CD4-positive, alpha-beta T cell treated with Interferon gamma for 1 hour (primary cell): ENCODE results near the gene TMED10.
A peak's percentile ranks its signal among the peaks of the same experiment; 100 is the strongest.
"Not testable (repeated sequence)": the region's sequence is repeated elsewhere in the genome, so short reads cannot be mapped to it uniquely, and the experiment has no call there.

ENCODE experiments used
- DNase-seq: peaks from one replicate; pipeline ENCODE4 v3.0.0-alpha.2; 2020

TMED10 gene

DNA sequence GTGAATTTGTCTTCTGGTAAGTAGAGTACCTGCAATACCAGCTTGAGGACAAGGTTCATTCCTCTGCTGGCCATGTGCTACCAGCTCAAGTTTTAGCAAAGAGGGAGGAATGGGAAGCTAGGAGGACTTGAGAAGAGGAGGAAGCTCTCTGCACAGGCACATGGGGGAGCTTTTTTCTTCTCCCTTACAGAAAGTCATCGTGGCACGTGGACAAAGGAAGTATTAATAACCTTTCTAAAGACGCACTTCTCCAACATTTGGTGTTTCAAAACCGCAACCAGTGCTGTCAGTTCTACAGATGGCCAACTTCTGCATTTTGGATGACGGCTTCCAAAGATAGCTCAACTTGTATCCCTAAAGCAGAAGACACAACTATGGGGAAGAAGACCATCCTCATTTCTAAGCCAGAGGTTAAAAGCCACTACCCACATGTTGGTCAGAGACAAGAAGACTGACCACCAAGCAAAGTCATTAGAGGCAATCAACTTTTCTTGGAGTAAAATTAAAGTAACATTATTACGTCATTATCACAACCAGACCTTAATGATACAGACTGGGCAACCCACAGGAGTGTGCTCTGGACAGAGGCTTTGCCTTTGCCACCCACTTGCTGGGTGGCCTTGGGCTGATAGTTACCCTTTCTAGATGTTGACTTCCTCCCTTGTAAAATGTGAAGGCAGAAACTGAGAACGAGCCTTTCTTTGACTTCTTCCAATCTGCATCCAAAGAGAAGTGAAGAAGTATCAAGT, 12.3 kb upstream of the TMED10 start:
- DNase-seq, result peak; percentile 68

DNA sequence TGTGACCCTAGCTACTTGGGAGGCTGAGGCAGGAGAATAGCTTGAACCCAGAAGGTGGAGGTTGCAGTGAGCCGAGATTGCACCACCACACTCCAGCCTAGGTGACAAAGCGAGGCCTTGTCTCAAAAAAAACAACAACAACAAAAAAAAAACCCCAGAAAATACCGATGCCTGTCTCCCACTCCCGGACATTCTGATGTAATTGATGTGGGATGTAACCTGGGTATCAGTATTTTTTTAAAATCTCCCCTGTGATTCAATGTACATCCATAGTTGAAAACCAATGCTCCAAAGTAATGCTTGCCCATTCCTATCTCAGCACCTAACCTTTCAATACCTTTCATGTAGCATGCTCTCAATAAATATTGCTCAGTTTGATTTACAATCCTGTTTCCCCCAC, 11.7 kb upstream of the TMED10 start:
- DNase-seq, result no peak

DNA sequence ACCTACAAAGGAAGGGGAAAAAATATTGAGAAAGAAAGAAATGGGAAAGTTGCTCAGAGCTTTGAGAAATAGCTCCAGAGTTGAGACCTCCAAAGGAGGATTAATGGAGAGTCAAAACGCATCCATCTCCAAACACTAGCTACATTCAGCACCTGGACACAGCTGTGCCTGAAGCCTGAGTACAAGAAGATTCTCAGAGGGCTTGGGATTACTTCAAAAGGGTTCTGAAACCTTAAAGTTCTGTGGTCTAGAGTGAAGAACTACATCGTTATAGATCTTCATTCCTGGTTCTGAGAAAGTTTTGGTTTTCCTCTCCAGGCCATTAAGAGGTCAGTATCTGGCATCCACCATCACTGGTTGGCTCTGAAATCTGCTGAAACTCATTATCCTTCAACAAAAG, 10.5 kb upstream of the TMED10 start:
- DNase-seq, result no peak

DNA sequence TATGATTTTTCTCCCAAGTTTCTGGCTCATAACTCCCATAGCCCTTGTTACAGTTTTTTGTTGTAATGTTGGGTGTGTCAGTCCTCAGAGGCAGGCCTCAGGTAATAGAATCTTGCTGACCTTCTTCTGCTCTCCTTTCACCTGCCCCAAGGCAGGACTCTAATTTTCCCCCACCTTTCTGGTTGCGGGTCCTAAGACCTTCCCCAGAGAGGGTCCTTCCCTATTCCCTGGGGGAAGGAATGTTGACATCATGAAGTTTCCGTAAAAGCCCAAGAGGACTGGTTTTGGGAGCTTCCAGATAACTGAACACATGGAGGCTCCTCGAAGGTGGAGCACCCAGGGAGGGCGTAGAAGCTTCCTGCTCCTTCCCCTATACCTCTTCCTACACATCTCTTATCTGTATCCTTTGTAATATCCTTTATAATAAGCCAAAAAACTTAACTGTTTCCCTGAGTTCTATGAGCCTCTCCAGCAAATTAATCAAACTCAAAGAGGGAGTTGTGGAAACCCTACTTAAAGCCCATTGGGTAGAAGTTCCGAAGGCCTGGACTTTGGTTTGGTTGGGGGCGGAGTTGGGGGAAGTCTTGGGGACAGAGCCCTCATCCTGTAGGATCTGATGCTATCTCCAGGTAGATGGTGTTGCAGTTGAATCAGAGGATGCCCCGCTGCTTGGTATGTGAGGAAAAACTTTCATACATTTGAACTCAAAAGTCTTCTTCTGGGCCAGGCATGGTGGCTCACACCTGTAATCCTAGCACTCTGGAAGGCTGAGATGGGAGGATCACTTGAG, 9.0 kb upstream of the TMED10 start:
- no peak for DNase-seq

DNA sequence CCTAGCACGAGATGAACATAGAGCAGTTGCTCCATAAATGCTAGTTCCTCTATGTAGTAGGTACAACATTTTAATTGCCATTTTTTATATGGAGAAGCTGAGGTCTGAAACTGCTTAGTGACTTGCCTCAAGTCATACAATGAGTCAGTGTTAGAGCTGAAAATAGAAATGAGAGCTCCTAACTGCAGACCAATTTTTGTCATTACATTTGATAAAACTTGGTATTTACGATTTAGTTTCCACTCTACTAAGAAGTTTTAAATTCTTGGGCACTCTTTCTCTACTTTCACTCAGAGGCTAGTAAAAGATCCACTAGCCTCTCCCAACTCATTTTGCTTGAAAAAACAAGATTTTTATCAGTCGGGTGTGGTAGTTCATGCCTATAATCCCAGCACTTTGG, 8.1 kb upstream of the TMED10 start:
- DNase-seq, result no peak

DNA sequence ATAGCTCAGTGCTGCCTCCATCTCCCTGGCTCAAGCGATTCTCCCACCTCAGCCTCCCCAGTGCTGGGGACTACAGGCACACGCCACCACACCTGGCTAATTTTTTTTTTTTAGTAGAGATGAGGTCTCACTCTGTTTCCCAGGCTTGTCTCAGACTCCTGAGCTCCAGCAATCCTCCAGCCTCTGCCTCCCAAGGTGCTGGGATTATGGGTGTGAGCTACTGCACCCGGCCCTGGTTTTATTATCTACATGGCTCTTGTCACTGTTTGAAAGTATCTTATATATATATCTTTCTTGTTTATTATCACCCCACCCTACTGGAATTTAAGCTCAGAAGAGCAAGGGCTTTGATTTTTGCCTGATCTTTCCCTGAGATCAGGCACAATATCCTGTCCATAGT, 7.6 kb upstream of the TMED10 start:
- no peak for DNase-seq

DNA sequence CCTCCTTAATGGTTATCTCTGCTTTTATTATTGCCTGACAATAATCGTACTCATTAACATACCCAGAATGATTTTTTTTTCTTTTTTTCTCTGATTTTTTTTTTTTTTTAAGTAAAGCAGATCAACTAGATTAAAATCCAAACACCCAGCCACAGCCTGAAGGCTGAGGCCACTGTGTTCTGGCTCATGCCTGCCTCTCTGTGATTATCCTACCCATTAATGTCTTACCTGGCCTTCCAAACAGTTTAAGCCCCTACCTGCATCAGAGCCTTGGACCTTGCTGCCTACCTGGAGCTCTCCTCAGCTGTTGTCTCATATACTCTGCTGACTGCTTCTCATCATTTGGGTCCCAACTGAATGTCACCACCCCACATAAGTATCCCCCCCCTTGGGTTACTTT, 6.8 kb upstream of the TMED10 start:
- DNase-seq, result no peak

DNA sequence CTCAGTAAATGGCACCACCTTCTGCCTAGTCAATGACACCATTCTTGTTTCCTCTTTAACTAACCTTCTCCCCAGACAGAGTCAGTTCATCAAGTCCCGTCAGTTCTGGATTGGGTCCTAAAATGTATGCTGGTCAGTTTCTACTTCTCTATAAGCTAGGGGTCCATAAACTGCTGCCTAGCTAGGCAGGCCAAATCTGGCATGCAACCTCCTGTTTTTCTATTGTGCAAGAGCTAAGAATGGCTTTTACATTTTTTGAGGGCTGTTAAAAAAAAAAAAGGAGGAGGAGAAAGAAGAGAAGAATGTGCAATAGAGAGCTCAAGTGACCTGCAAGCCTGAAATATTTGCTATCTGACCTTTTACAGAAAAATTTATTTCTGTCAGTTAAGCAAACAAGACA, 6.4 kb upstream of the TMED10 start:
- no peak for DNase-seq

DNA sequence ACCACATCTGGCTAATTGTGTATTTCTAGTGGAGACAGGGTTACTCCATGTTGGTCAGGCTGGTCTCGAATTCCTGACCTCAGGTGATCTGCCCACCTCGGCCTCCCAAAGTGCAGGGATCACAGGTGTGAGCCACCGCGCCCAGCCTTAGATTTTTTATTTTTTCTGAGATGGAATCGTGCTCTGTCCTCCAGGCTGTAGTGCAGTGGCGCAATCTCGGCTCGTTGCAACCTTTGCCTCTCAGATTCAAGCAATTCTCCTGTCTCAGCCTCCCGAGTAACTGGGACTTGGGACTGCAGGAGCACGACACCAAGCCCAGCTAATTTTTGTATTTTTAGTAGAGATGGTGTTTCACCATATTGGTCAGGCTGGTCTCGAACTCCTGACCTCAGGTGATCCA, 5.8 kb upstream of the TMED10 start:
- not testable (repeated sequence) for DNase-seq

DNA sequence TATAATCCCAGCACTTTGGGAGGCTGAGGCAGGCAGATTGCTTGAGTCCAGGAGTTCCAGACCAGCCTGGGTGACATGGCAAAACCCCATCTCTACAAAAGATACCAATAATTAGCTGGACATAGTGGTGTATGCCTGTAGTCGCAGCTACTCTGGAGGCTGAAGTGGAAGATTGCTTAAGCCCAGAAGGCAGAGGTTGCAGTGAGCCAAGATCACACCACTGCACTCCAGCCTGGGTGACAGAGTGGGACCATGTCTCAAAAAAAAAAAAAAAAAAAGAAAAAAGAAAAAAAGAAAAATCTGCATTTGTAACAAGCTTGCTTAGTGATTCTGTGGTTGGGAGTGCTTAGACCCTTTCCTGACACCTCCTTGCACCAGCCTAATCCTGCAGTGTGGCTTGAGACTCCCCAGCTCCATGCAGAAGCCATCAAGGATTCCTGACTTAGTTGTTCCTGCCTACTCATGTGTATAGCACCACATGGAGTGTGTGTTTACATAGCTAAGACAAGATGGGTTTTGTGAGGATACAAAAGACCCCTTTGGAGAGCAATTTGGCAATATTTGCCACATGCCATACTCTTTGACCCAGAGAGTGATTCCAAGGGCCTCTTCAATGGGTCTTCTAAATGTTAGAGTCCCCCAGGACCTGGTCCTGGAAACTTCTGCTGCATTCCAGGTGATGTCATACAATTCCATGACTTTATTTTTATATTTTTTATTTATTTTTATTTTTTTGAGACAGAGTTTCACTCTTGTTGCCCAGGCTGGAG, 5.1 kb upstream of the TMED10 start:
- DNase-seq, result no peak

DNA sequence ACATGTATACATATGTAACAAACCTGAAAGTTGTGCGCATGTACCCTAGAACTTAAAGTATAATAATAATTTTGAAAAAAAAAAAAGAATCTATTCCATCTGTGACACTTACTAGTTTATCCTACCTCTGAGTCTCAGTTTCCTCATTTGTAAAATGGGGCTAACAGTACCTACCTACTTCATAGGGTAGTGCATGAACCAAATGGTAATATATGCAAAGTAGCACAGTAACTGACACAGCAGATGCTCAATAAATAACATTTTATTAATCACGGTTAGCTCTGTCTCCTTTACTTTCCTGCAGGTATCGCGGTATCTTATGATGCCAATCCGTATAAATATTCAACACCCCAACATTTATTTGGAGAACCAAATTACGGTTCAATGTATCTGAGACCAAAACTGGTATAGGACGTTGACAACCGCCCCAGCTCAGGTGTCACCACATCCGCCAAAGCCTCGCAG, 703 bp downstream of the TMED10 start:
- DNase-seq, result no peak

DNA sequence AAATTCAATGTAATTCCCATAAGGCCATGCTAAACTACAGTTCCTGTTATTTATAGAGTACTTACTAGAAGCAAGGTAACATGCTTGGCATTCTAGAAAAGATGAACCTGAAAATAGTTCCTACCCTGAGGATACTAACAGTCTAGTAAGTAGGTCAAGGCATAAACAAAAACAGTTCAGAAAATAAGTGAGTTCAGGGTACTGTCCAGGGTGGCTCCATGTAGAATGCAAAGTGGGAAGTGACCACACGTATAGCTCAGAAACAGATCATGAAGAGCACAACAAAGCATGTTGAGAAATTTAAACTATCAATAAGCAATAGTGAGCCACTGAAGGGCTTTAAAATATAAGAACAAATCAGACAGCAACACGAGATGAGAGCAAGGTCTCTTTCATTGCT, 2.3 kb downstream of the TMED10 start:
- no peak for DNase-seq

DNA sequence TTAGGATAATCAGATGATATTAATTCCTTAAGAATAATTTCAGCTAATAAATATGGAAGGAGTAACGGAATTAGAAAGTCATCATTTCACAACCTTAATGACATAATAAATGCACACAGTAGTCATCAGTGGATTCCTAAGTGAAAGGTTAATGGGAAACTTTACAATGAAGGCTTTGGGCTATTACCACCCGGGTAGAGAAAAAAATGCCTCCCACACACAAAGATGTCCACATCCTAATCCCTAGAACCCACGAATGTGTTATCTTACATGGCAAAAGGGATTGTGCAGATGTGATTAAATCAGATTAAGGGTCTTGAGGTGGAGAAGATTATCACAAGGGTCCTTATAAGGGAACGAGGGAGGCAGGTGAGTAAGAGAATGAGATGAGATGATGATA, 5.6 kb downstream of the TMED10 start:
- DNase-seq, result no peak

DNA sequence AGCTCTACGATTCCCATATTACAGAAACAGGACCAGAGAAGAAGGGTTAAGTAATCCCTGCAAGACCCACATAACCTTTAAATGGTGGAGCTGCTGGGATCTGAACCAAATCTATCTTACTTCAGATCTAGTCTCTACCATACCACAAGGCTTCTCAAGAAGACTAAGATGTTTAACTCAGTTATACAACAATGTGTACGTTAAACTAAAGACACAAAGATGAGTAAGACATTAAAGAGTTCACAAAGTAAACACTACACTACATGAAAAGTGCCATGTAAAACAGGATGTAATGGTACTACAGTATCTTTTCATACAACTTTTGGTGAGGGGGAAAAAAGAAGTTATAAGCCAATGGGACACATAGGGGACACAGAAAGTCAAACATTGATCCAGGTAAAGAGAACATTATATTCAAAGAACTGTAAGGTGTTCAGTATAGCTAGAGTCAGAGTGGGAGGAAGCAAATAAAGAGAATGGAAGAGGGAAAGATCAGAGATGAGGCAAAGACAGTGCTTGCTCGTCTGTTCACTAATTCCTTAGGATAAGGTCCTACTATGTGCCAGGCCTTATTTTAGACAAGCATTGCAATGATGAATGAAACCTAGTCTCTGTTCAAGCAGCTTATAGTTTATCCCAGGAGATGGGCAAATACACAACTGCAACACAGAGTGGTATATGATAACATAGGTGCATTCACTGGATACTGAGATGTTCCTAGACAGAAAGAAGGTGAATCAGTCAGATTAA, 7.7 kb downstream of the TMED10 start:
- DNase-seq, result no peak

DNA sequence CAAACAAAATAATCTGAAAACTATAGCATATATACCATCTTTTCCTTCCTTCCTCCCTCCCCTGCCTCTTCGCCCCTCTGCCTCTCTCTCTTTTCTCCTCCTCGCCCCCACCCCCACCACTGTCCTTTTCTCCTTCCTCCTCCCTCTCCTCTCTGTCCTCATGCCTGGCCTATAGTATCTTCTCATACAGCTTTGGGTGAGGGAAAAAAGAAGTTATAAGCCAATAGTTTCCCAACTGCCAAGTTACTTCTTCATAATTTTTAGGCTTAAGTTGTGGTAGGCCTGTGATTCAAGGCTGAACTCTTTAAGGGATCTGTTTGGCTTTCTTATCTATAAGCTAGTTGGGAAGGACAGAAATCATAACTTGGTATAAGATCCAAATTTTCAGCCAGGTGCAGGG, 9.1 kb downstream of the TMED10 start:
- DNase-seq, result no peak

DNA sequence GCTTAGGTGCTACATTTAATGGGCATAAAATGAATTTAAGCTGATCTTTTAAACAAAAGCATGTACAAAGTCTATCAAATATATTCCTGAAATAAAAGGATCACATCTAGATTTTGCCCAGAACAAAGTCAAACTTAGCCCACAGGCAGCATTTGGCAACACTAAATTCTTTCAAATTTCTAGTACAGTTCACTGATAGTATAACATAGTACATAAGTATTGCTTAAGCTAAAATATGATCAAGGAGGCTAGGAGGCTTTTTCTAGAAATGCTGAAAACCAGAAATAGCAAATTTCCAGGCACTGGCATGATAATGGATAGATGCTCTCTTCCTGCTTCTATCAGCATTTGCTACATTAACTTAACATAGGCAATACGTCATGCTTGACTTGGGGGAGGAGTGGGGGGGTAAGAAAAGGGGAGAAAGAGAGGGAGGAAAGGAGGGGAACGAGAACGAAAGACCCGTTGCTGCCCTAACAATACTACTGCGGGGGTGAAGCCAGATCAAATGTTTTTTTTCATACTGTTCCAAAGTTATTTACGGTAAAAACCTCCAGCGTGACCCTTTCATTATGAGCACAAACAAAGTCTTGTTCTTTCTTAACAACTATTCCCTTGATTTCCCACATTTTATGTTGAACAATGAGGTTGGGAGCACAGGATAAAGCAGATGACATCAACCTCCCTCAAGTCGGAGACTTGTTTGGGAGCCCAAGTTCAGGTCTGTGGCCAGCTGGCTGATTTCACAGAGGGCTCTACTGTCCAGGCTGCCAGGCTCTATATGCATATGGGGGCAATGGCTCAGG, 10.6 kb downstream of the TMED10 start:
- no peak for DNase-seq

DNA sequence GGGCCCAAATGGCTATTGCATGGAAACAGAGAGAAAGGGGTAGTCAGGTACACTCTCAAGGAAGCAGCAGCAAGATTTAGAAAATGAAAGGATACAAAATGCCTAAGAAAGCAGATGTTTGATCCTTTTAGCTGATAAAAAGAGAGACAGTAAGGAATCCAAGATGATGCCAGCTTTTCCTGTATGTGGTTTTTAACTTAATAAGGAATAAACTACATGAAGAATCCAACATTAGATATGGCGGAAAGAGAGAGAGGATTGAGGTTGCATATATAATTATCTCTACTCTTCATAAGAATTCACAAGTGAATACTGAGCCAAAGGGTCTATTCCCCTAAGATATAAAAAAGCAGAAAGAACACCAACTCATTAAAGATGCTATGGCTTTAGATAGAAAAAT, 11.6 kb downstream of the TMED10 start:
- DNase-seq, result no peak

DNA sequence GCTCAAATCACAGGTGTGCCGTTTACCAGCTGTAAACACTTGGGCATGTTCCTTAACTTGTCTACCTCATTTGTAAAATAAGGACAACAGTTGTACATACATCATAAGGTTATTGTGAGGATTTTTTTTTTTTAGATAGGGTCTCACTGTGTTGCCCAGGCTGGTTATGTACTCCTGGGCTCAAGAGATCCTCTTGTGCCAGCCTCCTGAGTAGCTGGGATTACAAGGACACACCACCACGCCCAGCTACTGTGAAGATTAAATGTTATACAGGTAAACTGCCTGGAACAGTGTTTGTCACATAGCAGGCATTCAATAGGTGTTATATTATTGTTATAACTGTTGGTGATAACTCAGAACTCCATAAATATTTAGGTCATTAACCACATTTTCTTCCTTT, 12.7 kb downstream of the TMED10 start:
- DNase-seq, result no peak

DNA sequence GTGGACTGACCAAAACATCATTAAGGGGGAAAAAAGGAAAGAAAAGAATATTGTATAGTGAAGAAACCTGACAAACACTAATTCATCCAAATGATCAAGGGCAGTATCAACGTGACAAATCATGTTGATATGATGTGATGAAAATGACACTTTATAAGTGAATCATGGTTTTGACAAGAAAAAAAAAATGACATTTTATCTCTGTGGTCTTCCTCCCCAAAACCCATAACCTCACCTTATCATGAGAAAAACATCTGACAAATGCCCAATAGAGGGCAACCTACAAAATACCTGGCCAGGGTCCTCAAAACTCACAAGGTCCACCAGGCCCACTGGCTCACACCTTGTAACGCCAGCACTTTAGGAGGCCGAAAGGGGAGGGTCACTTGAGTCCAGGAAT, 13.8 kb downstream of the TMED10 start:
- no peak for DNase-seq

DNA sequence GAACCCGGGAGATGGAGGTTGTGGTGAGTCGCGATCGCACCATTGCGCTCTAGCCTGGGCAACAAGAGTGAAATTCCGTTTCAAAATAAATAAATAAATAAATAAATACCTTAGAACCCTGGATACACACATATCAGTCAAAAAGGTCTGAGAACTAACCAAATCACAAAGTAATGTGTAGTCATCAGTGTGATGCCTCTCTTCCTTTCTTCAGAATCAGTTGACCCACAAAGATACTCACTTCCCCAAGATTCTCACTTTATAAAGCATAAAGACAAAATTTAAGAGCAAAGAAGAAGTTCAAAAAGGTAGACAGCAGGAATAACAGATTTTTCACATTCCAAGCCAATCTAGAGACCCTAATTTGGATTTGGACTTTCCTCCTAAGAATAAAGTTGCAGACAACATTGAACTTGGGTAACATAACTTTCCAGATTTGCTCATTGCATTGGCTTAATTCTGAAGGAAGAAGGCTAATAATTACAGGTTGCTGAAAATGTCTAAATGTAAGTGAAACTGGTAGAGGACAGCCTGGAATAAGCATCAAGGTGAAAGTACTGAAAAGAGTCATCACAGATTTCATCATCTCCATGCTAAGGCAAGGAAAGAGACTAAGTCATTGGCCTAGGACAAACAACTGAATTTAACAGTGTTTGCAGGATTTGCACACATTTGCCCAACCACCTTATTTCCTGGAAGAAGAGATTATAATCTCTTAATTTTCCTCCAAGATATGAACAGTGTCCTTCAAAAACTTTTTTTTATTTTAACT, 17.4 kb downstream of the TMED10 start:
- DNase-seq, result no peak

DNA sequence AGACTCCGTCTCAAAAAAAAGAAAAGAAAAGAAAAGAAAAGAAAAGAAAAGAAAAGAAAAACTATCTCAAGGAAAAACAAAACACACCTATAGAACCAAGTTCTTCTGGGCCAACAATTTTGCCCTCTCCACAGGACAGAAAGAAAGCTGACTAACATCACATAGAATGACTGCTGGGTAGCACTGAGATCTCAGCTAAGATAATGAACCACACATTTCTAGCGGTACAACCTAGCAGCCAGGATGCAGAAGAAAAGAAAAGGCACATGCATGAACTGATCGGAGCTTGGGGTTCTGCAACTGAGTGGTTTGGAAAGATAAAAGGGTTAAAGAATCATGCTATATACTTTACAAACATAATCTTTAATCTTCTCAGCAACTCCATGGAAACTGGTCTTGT, 19.5 kb downstream of the TMED10 start:
- no peak for DNase-seq
